ENCODE data around the gene OMD.

GRCh38 chr9:92395617-92396016, 28.7 kb downstream of the OMD start:
- no peak for TF ChIP-seq MXI1 (IDR thresholded peaks at IDR 0.05; ENCODE audit: low read depth, low read length)
- TF ChIP-seq CTCF (IDR thresholded peaks at IDR 0.05) = no peak
- TF ChIP-seq EZH2phosphoT487 (IDR thresholded peaks at IDR 0.05; ENCODE audit: borderline replicate concordance, low read depth) = no peak
- TF ChIP-seq NRF1 (IDR thresholded peaks at IDR 0.05; ENCODE audit: low read depth, low read length) = no peak
- TF ChIP-seq JUND (IDR thresholded peaks at IDR 0.05) = no peak
- TF ChIP-seq TEAD4 (IDR thresholded peaks at IDR 0.05; ENCODE audit: borderline replicate concordance, insufficient read depth) = no peak
- no peak for TF ChIP-seq POLR2AphosphoS5 (IDR thresholded peaks at IDR 0.05; ENCODE audit: low read depth, low read length)
- TF ChIP-seq MAX (IDR thresholded peaks at IDR 0.05; ENCODE audit: low read depth) = no peak
- no peak for TF ChIP-seq EP300 (IDR thresholded peaks at IDR 0.05; ENCODE audit: borderline replicate concordance in 1 of 2, low read depth in 1 of 2, low read length in 1 of 2)
- TF ChIP-seq SMC3 (IDR thresholded peaks at IDR 0.05; ENCODE audit: low read depth, low read length) = no peak
- no peak for TF ChIP-seq YY1 (IDR thresholded peaks at IDR 0.05; ENCODE audit: low read depth)
- TF ChIP-seq, protein P1, sequence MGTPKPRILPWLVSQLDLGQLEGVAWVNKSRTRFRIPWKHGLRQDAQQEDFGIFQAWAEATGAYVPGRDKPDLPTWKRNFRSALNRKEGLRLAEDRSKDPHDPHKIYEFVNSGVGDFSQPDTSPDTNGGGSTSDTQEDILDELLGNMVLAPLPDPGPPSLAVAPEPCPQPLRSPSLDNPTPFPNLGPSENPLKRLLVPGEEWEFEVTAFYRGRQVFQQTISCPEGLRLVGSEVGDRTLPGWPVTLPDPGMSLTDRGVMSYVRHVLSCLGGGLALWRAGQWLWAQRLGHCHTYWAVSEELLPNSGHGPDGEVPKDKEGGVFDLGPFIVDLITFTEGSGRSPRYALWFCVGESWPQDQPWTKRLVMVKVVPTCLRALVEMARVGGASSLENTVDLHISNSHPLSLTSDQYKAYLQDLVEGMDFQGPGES (IDR thresholded peaks at IDR 0.05; ENCODE audit: low read depth, low read length) = no peak

All from SK-N-SH (cell line).